COLO668 (cell line): ENCODE results near the gene KRTAP9-8.
"Not testable (repeated sequence)": the region's sequence is repeated elsewhere in the genome, so short reads cannot be mapped to it uniquely, and the experiment has no call there.

Experiments
- DNase-seq: peaks from one replicate; lab custom pipeline; 2025; ENCODE audit not compliant: unreplicated experiment; lab: John Stamatoyannopoulos, UW

The KRTAP9-8 gene, protein sequence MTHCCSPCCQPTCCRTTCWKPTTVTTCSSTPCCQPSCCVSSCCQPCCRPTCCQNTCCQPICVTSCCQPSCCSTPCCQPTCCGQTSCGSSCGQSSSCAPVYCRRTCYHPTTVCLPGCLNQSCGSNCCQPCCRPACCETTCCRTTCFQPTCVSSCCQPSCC

DNA sequence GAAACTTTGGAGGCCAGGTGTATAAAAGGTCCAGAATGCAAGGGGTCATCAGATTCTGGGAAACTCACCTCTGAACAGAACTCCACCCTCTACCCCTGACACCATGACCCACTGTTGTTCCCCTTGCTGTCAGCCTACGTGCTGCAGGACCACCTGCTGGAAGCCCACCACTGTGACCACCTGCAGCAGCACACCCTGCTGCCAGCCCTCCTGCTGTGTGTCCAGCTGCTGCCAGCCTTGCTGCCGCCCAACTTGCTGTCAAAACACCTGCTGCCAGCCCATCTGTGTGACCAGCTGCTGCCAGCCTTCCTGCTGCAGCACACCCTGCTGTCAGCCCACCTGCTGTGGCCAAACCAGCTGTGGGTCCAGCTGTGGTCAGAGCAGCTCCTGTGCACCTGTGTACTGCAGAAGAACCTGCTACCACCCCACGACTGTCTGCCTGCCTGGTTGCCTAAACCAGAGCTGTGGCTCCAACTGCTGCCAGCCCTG, at the start of gene KRTAP9-8:
Gene KRTAP9-8 (plus strand): TSS at position 51 of the 489 bp plus-strand sequence. CDS start 53 bp downstream, at position 104.
- peak; percentile 6 for DNase-seq

DNA sequence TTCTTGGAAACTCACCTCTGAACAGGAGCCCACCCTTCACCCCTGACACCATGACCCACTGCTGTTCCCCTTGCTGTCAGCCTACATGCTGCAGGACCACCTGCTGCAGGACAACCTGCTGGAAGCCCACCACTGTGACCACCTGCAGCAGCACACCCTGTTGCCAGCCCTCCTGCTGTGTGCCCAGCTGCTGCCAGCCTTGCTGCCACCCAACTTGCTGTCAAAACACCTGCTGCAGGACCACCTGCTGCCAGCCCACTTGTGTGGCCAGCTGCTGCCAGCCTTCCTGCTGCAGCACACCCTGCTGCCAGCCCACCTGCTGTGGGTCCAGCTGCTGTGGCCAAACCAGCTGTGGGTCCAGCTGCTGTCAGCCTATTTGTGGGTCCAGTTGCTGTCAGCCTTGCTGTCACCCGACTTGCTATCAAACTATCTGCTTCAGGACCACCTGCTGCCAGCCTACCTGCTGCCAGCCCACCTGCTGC, 47.9 kb upstream of the KRTAP9-8 start, which contains the start of gene KRTAP9-1:
Gene KRTAP9-1 (plus strand): TSS at position 51 of the 482 bp plus-strand sequence. CDS start 0 bp downstream, at position 51.
- DNase-seq: peak; percentile 12

DNA sequence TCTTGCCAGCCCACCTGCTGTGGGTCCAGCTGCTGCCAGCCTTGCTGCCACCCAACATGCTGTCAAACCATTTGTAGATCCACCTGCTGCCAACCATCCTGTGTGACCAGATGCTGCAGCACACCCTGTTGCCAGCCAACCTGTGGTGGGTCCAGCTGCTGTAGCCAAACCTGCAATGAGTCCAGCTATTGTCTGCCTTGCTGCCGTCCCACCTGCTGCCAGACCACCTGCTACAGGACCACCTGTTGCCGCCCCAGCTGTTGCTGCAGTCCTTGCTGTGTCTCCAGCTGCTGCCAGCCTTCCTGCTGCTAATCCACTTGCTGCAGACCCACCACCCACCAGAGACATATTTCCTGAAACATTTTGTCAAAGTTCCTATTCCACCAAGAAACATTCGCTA, 47.5 kb upstream of the KRTAP9-8 start:
- DNase-seq: no peak

DNA sequence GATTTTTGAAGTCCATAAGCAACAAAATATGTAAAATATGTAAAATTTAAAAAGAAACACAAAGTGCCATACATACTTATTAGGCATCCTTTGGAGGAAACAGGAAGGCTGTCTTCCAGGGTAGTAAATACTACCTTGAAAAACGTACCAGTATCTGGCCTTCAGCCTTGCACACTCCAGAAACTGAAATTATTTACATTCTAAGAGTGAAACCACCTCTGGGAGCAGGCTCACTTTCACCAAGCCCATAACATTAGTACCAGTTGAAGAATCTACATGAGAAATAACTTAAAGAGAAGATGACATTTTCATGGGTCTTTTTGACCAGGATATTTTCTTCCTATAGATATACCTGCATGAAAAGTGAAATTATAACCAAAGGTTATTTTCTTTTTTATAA, 41.7 kb upstream of the KRTAP9-8 start:
- no peak for DNase-seq

DNA sequence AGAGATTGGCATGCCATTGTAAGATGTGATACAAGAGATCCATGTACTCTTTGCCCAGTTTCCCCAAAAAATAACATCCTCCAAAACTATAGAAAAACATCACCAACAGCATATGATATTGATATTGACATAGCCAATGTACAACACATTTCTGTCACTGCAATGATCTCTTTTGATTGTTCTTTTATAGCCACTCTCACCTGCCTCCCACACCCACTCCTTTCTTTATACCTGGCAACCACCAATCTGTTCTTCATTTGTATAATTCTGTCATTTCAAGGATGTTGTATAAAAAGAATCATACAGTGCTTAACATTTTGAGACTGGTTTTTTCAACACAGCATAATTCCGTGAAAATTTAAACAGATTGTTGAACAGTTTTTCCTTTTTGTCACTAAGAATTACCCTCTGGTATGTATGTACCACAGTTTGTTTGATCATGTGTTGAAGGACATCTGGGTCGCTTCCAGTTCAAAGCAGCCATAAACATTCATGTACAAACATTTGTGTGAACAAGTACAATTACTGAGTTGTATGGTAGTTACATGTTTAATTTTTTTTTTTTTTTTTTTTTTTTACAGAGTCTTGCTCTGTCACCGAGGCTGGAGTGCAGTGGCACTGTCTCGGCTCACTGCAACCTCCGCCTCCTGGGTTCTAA, 38.2 kb upstream of the KRTAP9-8 start:
- no peak for DNase-seq

DNA sequence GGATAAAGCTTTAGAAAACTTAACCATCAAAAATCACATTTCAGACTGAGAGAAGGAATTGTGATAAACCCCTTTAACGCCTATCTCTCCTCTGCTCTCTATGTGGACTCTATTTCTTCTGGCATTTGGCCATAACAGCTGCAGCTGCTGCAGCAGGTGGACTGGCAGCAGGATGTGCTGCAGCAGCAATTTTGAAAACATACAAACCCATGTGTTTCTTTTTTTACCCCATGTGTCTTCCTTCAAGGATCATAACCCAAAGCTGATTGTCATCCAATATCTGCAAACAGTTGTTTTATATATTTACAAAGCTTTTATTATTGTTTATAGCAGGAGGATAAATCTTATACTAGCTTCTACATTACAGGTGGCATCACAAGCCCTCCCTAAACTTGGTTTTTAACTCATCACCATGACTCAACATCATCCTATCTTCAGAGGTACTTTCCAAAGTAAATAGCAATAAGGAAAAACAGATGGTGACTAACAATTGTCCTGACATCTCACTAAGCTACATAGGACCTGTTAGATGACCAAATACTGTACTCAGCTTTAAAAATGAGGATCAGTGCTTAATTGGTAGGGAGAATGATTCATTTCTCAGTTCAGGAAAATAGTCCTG, 25.8 kb upstream of the KRTAP9-8 start:
- DNase-seq: peak; percentile 65

DNA sequence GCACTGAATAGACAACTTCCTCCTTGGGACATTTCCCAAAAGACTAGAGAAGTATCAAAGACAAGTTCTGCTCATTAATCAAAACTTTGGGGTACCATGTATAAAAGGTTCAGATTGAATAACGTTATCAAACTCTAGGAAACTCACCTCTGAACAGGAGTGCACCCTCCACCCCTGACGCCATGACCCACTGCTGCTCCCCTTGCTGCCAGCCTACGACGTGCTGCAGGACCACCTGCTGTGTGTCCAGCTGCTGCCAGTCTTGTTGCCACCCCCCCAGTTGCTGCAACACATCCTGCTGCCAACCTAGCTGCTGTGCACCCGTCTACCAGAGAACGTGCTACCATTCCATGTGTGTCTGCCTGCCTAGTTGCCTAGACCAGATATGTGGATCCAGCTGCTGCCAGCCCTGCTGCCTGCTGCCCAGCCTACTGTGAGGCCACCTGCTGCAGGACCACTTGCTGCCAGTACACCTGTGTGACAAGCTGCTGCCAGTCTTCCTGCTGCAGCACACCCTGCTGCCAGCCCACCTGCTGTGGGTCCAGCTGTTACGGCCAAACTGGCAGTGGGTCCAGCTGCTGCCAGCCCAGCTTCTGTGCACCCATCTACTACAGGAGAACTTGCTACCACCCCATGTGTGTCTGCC, 25.2 kb upstream of the KRTAP9-8 start:
- peak; percentile 73 for DNase-seq

DNA sequence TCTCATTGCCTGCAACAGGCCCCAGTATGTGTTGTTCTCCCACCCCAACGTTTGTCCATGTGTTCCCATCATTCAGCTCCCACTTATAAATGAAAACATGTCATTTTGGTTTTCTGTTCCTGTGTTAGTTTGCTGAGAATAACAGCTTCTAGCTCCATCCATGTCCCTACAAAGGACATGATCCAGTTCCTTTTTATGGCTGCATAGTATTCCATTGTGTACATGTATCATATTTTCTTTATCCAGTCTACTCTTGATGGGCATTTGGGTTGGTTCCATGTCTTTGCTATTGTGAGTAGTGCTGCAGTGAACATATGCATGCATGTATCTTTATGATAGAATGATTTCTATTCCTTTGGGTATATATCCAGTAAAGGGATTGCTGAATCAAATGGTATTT, 22.1 kb upstream of the KRTAP9-8 start:
- DNase-seq: no peak

DNA sequence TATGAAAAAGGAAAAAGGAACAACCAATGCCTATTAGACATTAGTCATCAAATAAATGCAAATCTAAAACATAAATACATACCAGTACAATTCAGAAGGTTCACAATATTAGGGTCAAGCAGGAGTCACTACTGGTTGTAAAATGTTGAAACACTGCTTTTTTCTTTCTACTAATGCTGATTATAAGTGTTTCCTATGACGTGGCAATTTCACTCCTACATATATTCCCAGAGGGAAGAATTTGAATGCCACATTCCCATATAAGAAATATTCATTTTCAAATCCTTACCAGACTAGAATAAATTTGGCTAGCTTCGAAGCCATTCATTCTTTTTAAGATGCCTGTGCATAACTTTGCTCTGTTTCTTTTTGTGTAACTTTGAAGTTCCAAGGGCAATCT, 14.0 kb upstream of the KRTAP9-8 start:
- no peak for DNase-seq

DNA sequence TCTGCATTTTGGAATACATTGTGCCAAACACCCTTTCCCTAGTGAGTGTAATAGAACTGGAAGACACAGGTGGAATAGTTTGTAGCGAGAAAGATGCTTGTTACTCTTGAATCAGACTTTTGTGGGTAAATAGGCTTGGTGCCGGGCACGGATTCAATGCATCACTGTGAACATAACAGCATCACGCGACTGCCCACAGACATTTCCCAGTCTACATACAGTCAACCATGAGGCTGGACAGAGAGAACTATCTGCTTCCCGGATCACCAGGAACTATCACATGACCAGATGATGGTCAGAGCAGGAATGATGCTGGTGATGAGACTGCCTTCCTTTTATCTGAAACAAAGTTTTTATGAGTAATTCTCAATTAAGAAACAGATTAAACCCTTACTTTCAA, 11.7 kb upstream of the KRTAP9-8 start:
- DNase-seq: no peak

DNA sequence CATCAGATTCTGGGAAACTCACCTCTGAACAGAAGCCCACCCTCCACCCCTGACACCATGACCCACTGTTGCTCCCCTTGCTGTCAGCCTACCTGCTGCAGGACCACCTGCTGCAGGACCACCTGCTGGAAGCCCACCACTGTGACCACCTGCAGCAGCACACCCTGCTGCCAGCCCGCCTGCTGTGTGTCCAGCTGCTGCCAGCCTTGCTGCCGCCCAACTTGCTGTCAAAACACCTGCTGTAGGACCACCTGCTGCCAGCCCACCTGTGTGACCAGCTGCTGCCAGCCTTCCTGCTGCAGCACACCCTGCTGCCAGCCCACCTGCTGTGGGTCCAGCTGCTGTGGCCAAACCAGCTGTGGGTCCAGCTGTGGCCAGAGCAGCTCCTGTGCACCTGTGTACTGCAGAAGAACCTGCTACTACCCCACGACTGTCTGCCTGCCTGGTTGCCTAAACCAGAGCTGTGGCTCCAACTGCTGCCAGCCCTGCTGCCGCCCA, 11.2 kb upstream of the KRTAP9-8 start, which contains the start of gene KRTAP9-2:
Gene KRTAP9-2 (plus strand): TSS at position 51 of the 498 bp plus-strand sequence. CDS start 7 bp downstream, at position 58.
- not testable (repeated sequence) for DNase-seq

DNA sequence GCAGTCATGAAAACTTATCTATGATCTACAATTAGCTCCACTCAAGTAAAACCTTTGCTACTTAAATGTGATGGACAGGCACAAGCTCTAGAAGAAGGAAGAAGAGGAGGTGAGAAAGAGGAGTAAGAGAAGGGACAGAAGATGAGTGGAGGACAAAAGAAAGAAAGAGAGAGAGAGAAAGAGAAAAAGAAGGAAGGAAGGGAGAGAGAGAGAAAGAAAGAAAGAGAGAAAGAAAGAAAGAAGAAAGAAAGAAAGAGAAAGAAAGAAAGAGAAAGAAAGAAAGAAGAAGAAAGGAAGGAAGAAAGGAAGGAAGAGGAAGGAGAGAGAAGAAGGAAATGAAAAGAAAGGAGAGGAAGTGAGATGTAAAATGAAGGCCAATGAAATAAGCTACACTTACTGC, 7.7 kb upstream of the KRTAP9-8 start:
- DNase-seq: no peak

DNA sequence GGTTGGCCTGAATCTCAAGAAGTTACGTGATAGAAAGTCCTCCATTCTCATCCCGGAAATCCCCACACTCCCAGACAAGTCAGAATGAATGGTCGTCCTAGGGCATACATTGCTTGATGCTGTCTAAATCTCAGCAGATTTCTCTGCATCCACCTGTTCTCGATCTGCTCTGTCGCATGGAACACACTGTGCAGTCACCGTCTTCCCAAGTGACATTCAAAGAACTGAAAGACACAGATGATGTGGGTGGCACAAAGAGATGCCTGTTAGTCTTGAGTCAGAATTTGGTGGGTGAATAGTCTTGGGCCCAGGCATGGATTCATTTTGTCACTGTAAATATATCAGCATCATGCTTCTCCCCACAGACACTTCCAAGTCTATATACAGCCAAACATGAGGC, 6.1 kb upstream of the KRTAP9-8 start:
- DNase-seq: no peak

DNA sequence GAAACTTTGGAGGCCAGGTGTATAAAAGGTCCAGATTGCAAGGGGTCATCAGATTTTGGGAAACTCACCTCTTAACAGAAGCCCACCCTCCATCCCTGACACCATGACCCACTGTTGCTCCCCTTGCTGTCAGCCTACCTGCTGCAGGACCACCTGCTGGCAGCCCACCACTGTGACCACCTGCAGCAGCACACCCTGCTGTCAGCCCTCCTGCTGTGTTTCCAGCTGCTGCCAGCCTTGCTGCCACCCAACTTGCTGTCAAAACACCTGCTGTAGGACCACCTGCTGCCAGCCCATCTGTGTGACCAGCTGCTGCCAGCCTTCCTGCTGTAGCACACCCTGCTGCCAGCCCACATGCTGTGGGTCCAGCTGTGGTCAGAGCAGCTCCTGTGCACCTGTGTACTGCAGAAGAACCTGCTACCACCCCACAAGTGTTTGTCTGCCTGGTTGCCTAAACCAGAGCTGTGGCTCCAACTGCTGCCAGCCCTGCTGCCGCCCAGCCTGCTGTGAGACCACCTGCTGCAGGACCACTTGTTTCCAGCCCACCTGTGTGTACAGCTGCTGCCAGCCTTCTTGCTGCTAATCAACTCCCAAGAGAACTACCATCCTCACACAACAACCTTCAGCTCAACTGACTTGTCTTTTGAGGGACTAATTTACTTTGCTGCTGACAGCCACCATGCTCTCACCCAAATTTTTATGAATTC, 5.2 kb upstream of the KRTAP9-8 start, which contains the start of gene KRTAP9-3:
Gene KRTAP9-3 (plus strand): TSS at position 51 of the 707 bp plus-strand sequence. CDS start 53 bp downstream, at position 104.
- DNase-seq: peak; percentile 14

DNA sequence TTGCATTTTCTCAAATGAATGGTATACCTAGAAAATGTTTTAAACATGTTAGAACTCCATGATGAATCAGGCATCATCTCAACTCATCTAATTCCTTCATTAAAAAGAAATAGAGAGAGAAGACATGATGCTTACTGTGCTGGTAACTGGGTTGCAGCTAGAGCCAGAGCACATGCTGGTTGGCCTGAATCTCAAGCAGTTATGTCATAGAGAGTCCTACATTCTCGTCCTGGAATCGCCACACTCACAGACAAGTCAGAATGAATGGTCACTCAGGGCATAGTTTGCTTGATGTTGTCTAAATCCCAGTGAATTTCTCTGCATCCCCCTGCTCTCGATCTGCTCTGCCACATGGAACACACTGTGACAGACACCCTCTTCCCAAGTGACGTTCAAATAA, 683 bp upstream of the KRTAP9-8 start:
- not testable (repeated sequence) for DNase-seq

DNA sequence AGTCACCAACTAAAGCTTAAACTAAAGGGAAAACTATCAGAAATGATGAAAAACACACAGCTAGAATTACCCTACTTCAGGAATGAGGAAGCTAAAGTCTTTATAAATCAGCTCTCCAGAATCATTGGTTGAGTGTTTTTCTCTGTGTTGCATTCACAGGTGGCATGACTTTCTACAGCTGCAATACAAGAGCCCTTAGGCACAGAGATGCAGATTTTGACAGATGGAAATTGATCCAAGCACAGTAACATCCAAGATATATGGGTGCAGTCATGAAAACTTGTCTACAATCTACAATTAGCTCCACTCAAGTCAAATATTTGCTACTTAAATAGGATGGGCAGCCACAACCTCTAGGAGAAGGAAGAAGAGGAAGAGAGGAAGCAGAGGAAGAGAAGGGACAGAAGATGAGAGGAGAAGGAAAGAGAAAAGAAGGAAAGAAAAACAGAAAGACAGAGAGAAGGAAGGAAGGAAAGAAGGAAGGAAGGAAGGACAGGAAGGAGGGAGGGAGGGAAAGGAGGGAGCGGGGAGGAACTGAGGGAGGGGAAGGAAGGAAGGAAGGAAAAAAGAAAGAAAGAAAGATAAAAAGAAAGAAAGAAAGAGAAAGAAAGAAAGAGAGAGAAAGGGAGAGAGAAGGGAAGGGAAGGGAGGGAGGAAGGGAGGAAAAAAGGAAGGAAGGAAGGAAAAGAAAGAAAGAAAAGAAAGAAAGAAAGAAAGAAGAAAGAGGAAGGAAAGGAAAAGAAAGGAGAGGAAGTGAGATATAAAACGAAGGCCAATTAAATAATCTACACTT, 9.4 kb downstream of the KRTAP9-8 start:
- not testable (repeated sequence) for DNase-seq

DNA sequence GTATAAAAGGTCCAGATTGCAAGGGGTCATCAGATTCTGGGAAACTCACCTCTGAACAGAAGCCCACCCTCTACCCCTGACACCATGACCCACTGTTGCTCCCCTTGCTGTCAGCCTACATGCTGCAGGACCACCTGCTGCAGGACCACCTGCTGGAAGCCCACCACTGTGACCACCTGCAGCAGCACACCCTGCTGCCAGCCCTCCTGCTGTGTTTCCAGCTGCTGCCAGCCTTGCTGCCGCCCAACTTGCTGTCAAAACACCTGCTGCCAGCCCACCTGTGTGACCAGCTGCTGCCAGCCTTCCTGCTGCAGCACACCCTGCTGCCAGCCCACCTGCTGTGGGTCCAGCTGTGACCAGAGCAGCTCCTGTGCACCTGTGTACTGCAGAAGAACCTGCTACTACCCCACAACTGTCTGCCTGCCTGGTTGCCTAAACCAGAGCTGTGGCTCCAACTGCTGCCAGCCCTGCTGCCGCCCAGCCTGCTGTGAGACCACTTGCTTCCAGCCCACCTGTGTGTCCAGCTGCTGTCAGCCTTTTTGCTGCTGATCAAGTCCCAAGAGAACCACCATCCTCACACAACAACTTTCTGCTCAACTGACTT, 11.9 kb downstream of the KRTAP9-8 start, which contains the start of gene KRTAP9-4:
Gene KRTAP9-4 (plus strand): TSS at position 51 of the 604 bp plus-strand sequence. CDS start 34 bp downstream, at position 85.
- DNase-seq: peak; percentile 4

DNA sequence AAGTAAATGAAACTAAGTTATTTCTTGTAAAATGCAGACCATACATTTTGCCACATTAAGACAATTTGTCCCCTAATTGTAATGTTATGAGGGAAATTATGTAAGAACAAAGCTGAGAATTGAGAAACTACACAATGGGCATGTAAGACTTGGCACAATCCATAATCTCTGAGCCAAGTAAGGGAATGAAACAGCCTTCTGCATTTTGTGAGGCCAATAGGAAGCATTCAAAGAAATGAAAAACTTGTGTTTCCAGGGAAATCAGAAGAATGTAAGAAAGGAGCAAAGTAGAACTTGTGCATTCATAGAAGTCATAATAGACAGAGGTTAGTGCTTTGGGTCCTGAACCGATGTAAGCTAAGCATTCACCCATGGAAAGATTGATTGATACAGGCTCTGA, 13.5 kb downstream of the KRTAP9-8 start:
- DNase-seq: no peak

DNA sequence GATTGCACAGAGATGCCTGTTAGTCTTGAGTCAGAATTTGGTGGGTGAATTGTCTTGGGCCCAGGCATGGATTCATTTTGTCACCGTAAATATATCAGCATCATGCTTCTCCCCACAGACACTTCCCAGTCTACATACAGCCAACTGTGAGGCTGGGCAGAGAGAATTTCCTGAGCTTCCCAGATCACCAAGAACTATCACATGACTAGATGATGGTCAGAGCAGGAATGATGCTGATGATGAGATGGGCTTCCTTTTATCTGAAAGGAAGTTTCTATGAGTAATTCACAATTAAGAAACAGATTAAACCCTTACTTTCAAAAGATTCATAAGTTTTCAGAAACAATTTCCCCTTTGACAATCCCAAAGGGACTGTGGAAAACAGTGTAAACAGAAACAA, 17.1 kb downstream of the KRTAP9-8 start:
- DNase-seq: no peak
